GM23338 (cell line): Measurements from ENCODE around the gene IGLL5. TPM values are rescaled to one million over a fixed set of nuclear protein-coding genes. Genes with fewer than 3 reads are reported as not detected.

ENCODE experiments used
- ATAC-seq: fragments of 200-7000 bp; cut with Tn5 transposase; 3 replicates; pipeline ENCODE4 v1.9.1; 2020
- DNase-seq: peaks from one replicate; pipeline ENCODE4 v3.0.0-alpha.2; 2015; ENCODE audit warnings: low spot score
- H2AFZ ChIP-seq: fragments of 200-600 bp; sonication (generic); 2 replicates; pipeline ENCODE4 v1.8.0; 2016; ENCODE audit warnings: antibody characterized with exemption, mild to moderate bottlenecking, moderate library complexity
- H3F3A ChIP-seq: fragments of 200-600 bp; sonication (generic); replicated peaks from 2 replicates; pipeline ENCODE4 v1.8.0; 2017; ENCODE audit warnings: antibody characterized with exemption, mixed run types, low read depth
- H3K27ac ChIP-seq: fragments of 200-600 bp; sonication (generic); 2 replicates; pipeline ENCODE4 v1.6.1; 2016; ENCODE audit warnings: low read depth
- H3K27me3 ChIP-seq: fragments of 200-600 bp; sonication (generic); 2 replicates; pipeline ENCODE4 v1.8.0; 2016; ENCODE audit warnings: mild to moderate bottlenecking, mixed run types, moderate library complexity; ENCODE audit not compliant: insufficient read depth
- H3K36me3 ChIP-seq: fragments of 200-600 bp; sonication (generic); 2 replicates; pipeline ENCODE4 v1.8.0; 2016; ENCODE audit warnings: mild to moderate bottlenecking; ENCODE audit not compliant: insufficient read depth
- H3K4me1 ChIP-seq: fragments of 200-600 bp; sonication (generic); 2 replicates; pipeline ENCODE4 v1.8.0; 2016; ENCODE audit warnings: mild to moderate bottlenecking, moderate library complexity; ENCODE audit not compliant: insufficient read depth
- H3K4me2 ChIP-seq: fragments of 200-600 bp; sonication (generic); 2 replicates; pipeline ENCODE4 v1.7.1; 2017; ENCODE audit warnings: mixed run types
- H3K4me3 ChIP-seq: fragments of 200-600 bp; sonication (generic); 2 replicates; pipeline ENCODE4 v1.6.1; 2016; ENCODE audit warnings: mixed run types
- H3K79me2 ChIP-seq: fragments of 200-600 bp; sonication (generic); replicated peaks from 2 replicates; pipeline ENCODE4 v1.8.0; 2017; ENCODE audit warnings: mild to moderate bottlenecking; ENCODE audit not compliant: insufficient read depth
- H3K9me2 ChIP-seq: fragments of 200-600 bp; sonication (generic); 2 replicates; pipeline ENCODE4 v1.8.0; 2017; ENCODE audit not compliant: insufficient read depth
- H4K20me1 ChIP-seq: fragments of 200-600 bp; sonication (generic); replicated peaks from 2 replicates; pipeline ENCODE4 v1.8.0; 2017; ENCODE audit warnings: mild to moderate bottlenecking; ENCODE audit not compliant: insufficient read depth
- H3K27ac Mint-ChIP-seq: 2 replicates; pipeline ENCODE4 v1.8.0; 2020; ENCODE audit warnings: inconsistent platforms, mild to moderate bottlenecking, moderate library complexity, mixed read lengths
- H3K27me3 Mint-ChIP-seq: 3 replicates; pipeline ENCODE4 v1.8.0; 2022; ENCODE audit warnings: low read depth, mild to moderate bottlenecking, moderate library complexity, mixed read lengths, inconsistent platforms; ENCODE audit not compliant: insufficient read depth, poor library complexity
- H3K36me3 Mint-ChIP-seq: 3 replicates; pipeline ENCODE4 v1.8.0; 2021; ENCODE audit warnings: low read depth, mild to moderate bottlenecking, inconsistent platforms, moderate library complexity, mixed read lengths
- H3K4me1 Mint-ChIP-seq: 3 replicates; pipeline ENCODE4 v1.8.0; 2020; ENCODE audit warnings: mild to moderate bottlenecking, inconsistent platforms, mixed read lengths
- H3K4me3 Mint-ChIP-seq: 3 replicates; pipeline ENCODE4 v1.8.0; 2021; ENCODE audit warnings: moderate library complexity, mild to moderate bottlenecking, inconsistent platforms, mixed read lengths
- H3K9me3 Mint-ChIP-seq: 3 replicates; pipeline ENCODE4 v1.8.0; 2020; ENCODE audit warnings: moderate library complexity, mild to moderate bottlenecking, inconsistent platforms, mixed read lengths
- ETS1 ChIP-seq: IDR thresholded peaks from 2 replicates; pipeline ENCODE4 v1.6.1; 2016; ENCODE audit warnings: antibody characterized with exemption
- EZH2 ChIP-seq: fragments of 200-600 bp; sonication (generic); IDR thresholded peaks from one replicate; pipeline ENCODE4 v1.8.0; 2017; ENCODE audit warnings: antibody characterized with exemption, mild to moderate bottlenecking, low read depth; ENCODE audit not compliant: unreplicated experiment
- EZH2phosphoT487 ChIP-seq: fragments of 200-600 bp; sonication (generic); IDR thresholded peaks from one replicate; pipeline ENCODE4 v1.8.1; 2018; ENCODE audit warnings: antibody characterized with exemption; ENCODE audit not compliant: unreplicated experiment
- NANOG ChIP-seq: IDR thresholded peaks from 2 replicates; pipeline ENCODE4 v1.6.1; 2016; ENCODE audit warnings: antibody characterized with exemption, borderline replicate concordance
- POLR2AphosphoS5 ChIP-seq: IDR thresholded peaks from 2 replicates; pipeline ENCODE4 v1.6.1; 2016; ENCODE audit warnings: antibody characterized with exemption, low read depth
- STAT1 ChIP-seq: IDR thresholded peaks from one replicate; pipeline ENCODE4 v1.6.1; 2016; ENCODE audit warnings: antibody characterized with exemption; ENCODE audit not compliant: unreplicated experiment
- ZNF462 ChIP-seq: fragments of 250-450 bp; sonication (Bioruptor Pico); IDR thresholded peaks from 2 replicates; pipeline ENCODE4 v1.5.0; 2020; ENCODE audit warnings: mild to moderate bottlenecking, moderate library complexity
- polyA plus RNA-seq: library from polyadenylated mRNA; unstranded; fragments of >200 nt; fragmentation: Nextera tagmentation; extraction: Ambion mirVana; gene quantifications from 2 replicates; pipeline ENCODE4 v1.2.1, GENCODE V29; 2016
- total RNA-seq: library from RNA; depleted of rRNA; stranded (reverse); fragments of >200 nt; shearing (Covaris generic); gene quantifications from 2 replicates; pipeline ENCODE4 v1.2.3, GENCODE V29; 2014

Gene IGLL5
- total and polyA plus RNA-seq, 2 experiments from 2014 or later = not detected

- TF ChIP-seq ZNF462 (CRISPR knock-in tag) (no peak), NANOG (no peak), ETS1 (no peak), EZH2phosphoT487 (no peak), POLR2AphosphoS5 (no peak), EZH2 (no peak), STAT1 (no peak)
Measured at GRCh38 chr22:22932512-22932941, 44.9 kb downstream of the IGLL5 start (continued).

GRCh38 chr22:22933100-22933806 lies 45.6 kb downstream of the IGLL5 start:
- no peak overlapping the region for H3K4me3 Mint-ChIP-seq
- no peaks in the 10 kb centered on the region for H3K9me3 Mint-ChIP-seq
- Histone ChIP-seq H3K9me2 (no peaks in the 10 kb centered on the region), H3K27me3 (peaks cover 30% of the 10 kb centered on the region), H3K27ac (no peak overlapping the region), H3F3A (no peaks in the 10 kb centered on the region), H3K36me3 (no peaks in the 10 kb centered on the region), H3K4me1 (no peaks in the 10 kb centered on the region), H4K20me1 (no peaks in the 10 kb centered on the region), H3K4me2 (no peak overlapping the region), H2AFZ (no peak overlapping the region), H3K79me2 (no peaks in the 10 kb centered on the region), H3K4me3 (no peak overlapping the region)
- DNase-seq (no peak), ATAC-seq (no peak)
- peaks cover 25% of the 10 kb centered on the region for H3K27me3 Mint-ChIP-seq
- H3K36me3 Mint-ChIP-seq = no peaks in the 10 kb centered on the region
- H3K27ac Mint-ChIP-seq = no peak overlapping the region
- no peak for TF ChIP-seq EZH2
- TF ChIP-seq POLR2AphosphoS5 = no peak
- H3K4me1 Mint-ChIP-seq = peaks cover 5% of the 10 kb centered on the region
